ENCODE results near the gene FAM110D.
A peak's percentile ranks its signal among the peaks of the same experiment; 100 is the strongest.

Gene FAM110D

GRCh38 chr1:26130695-26131094, 28.2 kb upstream of the FAM110D start:
- no peak for TF ChIP-seq EZH2phosphoT487 (IDR thresholded peaks at IDR 0.05; ENCODE audit: borderline replicate concordance, low read length)
- TF ChIP-seq CTCF (IDR thresholded peaks at IDR 0.05; ENCODE audit: low read depth, low read length, poor library complexity, severe bottlenecking) = no peak
- Histone ChIP-seq H3K9me2 (replicated peaks; ENCODE audit: control insufficient read depth, low read length) (no peaks in the 10 kb centered on the region), H3K4me2 (ENCODE audit: low read length) (no peak overlapping the region), H4K20me1 (ENCODE audit: control insufficient read depth, insufficient read depth, low read depth, low read length) (no peaks in the 10 kb centered on the region), H3K36me3 (ENCODE audit: control insufficient read depth, low read length) (no peaks in the 10 kb centered on the region), H3K79me2 (ENCODE audit: control insufficient read depth, low read length) (no peaks in the 10 kb centered on the region), H3K27ac (ENCODE audit: low read depth, low read length) (no peak overlapping the region), H3K27me3 (ENCODE audit: control insufficient read depth, low read length) (no peaks in the 10 kb centered on the region), H3F3A (ENCODE audit: control insufficient read depth, insufficient read depth) (peaks cover 8% of the 10 kb centered on the region), H3K9me3 (ENCODE audit: control insufficient read depth, insufficient read depth, low read length) (no peaks in the 10 kb centered on the region), H3K4me1 (ENCODE audit: control insufficient read depth, low read length) (peaks cover 27% of the 10 kb centered on the region), H3K4me3 (ENCODE audit: low read length) (no peak overlapping the region)

GRCh38 chr1:26132128-26132833, 26.6 kb upstream of the FAM110D start:
- H3K4me3 ChIP-seq (ENCODE audit: low read length) = no peak overlapping the region
- no peaks in the 10 kb centered on the region for H3F3A ChIP-seq (ENCODE audit: control insufficient read depth, insufficient read depth)
- H3K79me2 ChIP-seq (ENCODE audit: control insufficient read depth, low read length) = no peaks in the 10 kb centered on the region
- no peak overlapping the region for H3K27ac ChIP-seq (ENCODE audit: low read depth, low read length)
- no peaks in the 10 kb centered on the region for H3K36me3 ChIP-seq (ENCODE audit: control insufficient read depth, low read length)
- no peaks in the 10 kb centered on the region for H3K9me2 ChIP-seq (replicated peaks; ENCODE audit: control insufficient read depth, low read length)
- TF ChIP-seq CTCF (IDR thresholded peaks at IDR 0.05; ENCODE audit: low read depth, low read length, poor library complexity, severe bottlenecking) (no peak), EZH2phosphoT487 (IDR thresholded peaks at IDR 0.05; ENCODE audit: borderline replicate concordance, low read length) (no peak)
- no peaks in the 10 kb centered on the region for H3K27me3 ChIP-seq (ENCODE audit: control insufficient read depth, low read length)
- no peaks in the 10 kb centered on the region for H3K9me3 ChIP-seq (ENCODE audit: control insufficient read depth, insufficient read depth, low read length)
- peaks cover 11% of the 10 kb centered on the region for H3K4me1 ChIP-seq (ENCODE audit: control insufficient read depth, low read length)
- 0 out of 2 replicates have a peak overlapping the region, but pooled peaks have one; percentile 7 for H3K4me2 ChIP-seq (ENCODE audit: low read length)
- H4K20me1 ChIP-seq (ENCODE audit: control insufficient read depth, insufficient read depth, low read depth, low read length) = no peaks in the 10 kb centered on the region

- TF ChIP-seq CTCF (IDR thresholded peaks at IDR 0.05; ENCODE audit: low read depth, low read length, poor library complexity, severe bottlenecking) (no peak), EZH2phosphoT487 (IDR thresholded peaks at IDR 0.05; ENCODE audit: borderline replicate concordance, low read length) (no peak)
These were observed 26.1 kb upstream of the FAM110D start for GRCh38 chr1:26132834-26133167.

More at GRCh38 chr1:26132834-26133167, 26.1 kb upstream of the FAM110D start:
- Histone ChIP-seq H3K4me2 (ENCODE audit: low read length) (0 out of 2 replicates have a peak overlapping the region, but pooled peaks have one; percentile 7), H3K27me3 (ENCODE audit: control insufficient read depth, low read length) (no peaks in the 10 kb centered on the region), H3K9me2 (replicated peaks; ENCODE audit: control insufficient read depth, low read length) (no peaks in the 10 kb centered on the region), H4K20me1 (ENCODE audit: control insufficient read depth, insufficient read depth, low read depth, low read length) (no peaks in the 10 kb centered on the region), H3K27ac (ENCODE audit: low read depth, low read length) (no peak overlapping the region), H3K4me1 (ENCODE audit: control insufficient read depth, low read length) (peaks cover 6% of the 10 kb centered on the region), H3K36me3 (ENCODE audit: control insufficient read depth, low read length) (no peaks in the 10 kb centered on the region), H3K79me2 (ENCODE audit: control insufficient read depth, low read length) (no peaks in the 10 kb centered on the region), H3F3A (ENCODE audit: control insufficient read depth, insufficient read depth) (no peaks in the 10 kb centered on the region), H3K9me3 (ENCODE audit: control insufficient read depth, insufficient read depth, low read length) (no peaks in the 10 kb centered on the region), H3K4me3 (ENCODE audit: low read length) (no peak overlapping the region)
